Astrocyte (in vitro differentiated cells and primary cell): Measurements from ENCODE around the gene ADRA2C.

Experiments
- EZH2 ChIP-seq: IDR thresholded peaks from 2 replicates; pipeline ENCODE4 v1.6.1; 2012; ENCODE audit warnings: mild to moderate bottlenecking, low read length, inconsistent platforms; ENCODE audit not compliant: insufficient read depth
- TF ChIP-seq, protein P1 (sequence below): IDR thresholded peaks from 2 replicates; pipeline ENCODE4 v1.5.1; 2011; ENCODE audit warnings: low read depth, mild to moderate bottlenecking, inconsistent platforms, low read length, moderate library complexity; ENCODE audit not compliant: insufficient read depth

DNA sequence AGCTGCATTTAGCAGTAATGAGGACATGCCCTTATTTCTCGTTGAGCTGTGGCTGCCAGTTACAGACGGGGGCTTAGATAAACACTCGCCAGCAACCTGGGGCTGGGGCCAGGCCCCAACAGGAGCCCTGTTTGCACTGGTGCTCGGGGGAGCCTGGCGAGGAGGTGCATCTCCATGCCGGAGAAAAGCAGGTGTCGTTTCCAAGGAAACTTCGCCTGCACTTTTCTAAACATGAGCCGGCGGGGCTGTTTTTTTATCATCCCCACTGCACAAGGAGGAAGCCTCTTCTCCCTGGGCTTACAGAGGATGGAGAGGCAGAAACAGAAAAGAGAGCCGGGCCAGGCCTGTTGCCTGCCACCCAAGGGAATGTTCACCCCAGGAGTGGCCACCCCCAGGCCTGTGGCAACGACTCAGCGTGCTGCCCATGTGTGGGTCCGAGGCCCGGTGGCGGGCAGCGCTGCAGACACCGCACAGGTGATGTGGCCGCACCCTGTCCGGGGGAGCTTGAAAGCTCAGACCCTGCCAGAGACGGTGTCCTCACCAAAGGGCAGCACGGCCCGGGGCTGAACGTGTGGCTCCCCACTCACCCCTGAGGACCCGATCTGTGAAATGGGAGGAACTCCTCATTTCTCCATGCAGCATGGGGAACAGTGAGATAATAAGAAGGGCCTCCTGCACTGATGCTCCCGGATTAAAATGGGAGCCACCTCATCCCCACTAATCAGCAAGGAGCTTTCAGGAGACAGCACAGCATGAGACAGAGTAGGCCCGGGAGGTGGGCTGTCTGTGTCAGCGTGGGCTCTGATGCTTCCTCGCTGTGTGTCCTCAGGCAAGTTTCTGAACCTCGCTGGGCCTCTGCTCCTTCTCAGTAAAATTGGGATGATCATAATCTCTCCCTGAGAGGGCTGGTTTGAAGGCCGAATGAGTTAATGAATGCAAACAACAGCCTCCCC lies 33.8 kb upstream of the ADRA2C start:
- TF ChIP-seq, protein P1, sequence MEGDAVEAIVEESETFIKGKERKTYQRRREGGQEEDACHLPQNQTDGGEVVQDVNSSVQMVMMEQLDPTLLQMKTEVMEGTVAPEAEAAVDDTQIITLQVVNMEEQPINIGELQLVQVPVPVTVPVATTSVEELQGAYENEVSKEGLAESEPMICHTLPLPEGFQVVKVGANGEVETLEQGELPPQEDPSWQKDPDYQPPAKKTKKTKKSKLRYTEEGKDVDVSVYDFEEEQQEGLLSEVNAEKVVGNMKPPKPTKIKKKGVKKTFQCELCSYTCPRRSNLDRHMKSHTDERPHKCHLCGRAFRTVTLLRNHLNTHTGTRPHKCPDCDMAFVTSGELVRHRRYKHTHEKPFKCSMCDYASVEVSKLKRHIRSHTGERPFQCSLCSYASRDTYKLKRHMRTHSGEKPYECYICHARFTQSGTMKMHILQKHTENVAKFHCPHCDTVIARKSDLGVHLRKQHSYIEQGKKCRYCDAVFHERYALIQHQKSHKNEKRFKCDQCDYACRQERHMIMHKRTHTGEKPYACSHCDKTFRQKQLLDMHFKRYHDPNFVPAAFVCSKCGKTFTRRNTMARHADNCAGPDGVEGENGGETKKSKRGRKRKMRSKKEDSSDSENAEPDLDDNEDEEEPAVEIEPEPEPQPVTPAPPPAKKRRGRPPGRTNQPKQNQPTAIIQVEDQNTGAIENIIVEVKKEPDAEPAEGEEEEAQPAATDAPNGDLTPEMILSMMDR, result no peak
- no peak for TF ChIP-seq EZH2
